HepG2 (cell line): Measurements from ENCODE around the gene USB1. TPM values are rescaled to one million over a fixed set of nuclear protein-coding genes. Genes with fewer than 3 reads are reported as not detected.

Experiments
- ATAC-seq: fragments of 200-7000 bp; cut with Tn5 transposase; 3 replicates; pipeline ENCODE4 v1.9.1; 2020; ENCODE audit warnings: mild to moderate bottlenecking, moderate library complexity
- BruUV-seq: library from RNA; stranded (reverse); fragments of 400-500 nt; replicated peaks from 2 replicates; lab custom pipeline; 2021; lab: Mats Ljungman, UMichigan
- CTCF ChIA-PET: fragments of 300-600 bp; formaldehyde crosslinking; extraction: SDS; loops from one replicate; lab custom pipeline; 2021; ENCODE audit warnings: low total read pairs, inconsistent platforms, low intra/inter-chr PET ratio; lab: Yijun Ruan, JAX
- POLR2A ChIA-PET: fragments of 350-600 bp; sonication (Branson Sonifier 250); formaldehyde crosslinking; loops from one replicate; lab custom pipeline; 2020; ENCODE audit warnings: antibody characterized with exemption, inconsistent platforms; lab: Yijun Ruan, JAX
- DNase-seq: peaks from one replicate; pipeline ENCODE4 v3.0.0-alpha.2; 2015; ENCODE audit warnings: low spot score
- FAIRE-seq: peaks from 3 replicates; lab custom pipeline; 2011; peaks lifted over from hg19 to GRCh38; lab: Jason Lieb, UNC
- H2AFZ ChIP-seq: one replicate; pipeline ENCODE4 v1.6.1; 2011; ENCODE audit warnings: low read length, inconsistent platforms
- H3K27ac ChIP-seq: fragments of 300-600 bp; 3 replicates; pipeline ENCODE4 v1.8.0; 2011; ENCODE audit warnings: mixed run types, mild to moderate bottlenecking, mixed read lengths, low read length, inconsistent platforms; ENCODE audit not compliant: insufficient read depth; ENCODE audit errors: extremely low read length
- H3K27me3 ChIP-seq, 2 experiments: fragments of 200-600 bp in 1 of 2; 2 replicates in 1 of 2; 3 replicates in 1 of 2; pipeline versions ENCODE4 v1.6.0 to v1.8.0; 2011; ENCODE audit warnings: low read length in 2 of 2, mild to moderate bottlenecking in 2 of 2, moderate library complexity in 2 of 2, inconsistent platforms in 1 of 2; ENCODE audit not compliant: insufficient read depth in 2 of 2, control insufficient read depth in 1 of 2
- H3K36me3 ChIP-seq, 2 experiments: fragments of 200-600 bp in 1 of 2; replicated peaks in 1 of 2; 2 replicates in 1 of 2; 3 replicates in 1 of 2; pipeline versions ENCODE4 v1.5.1 to v1.8.0; 2011; ENCODE audit warnings: low read length in 2 of 2, inconsistent platforms in 1 of 2; ENCODE audit not compliant: insufficient read depth in 2 of 2, control insufficient read depth in 1 of 2
- H3K4me1 ChIP-seq: 2 replicates; pipeline ENCODE4 v1.5.1; 2012; ENCODE audit warnings: low read length, inconsistent platforms; ENCODE audit not compliant: insufficient read depth
- H3K4me2 ChIP-seq: 2 replicates; pipeline ENCODE4 v1.6.0; 2011; ENCODE audit warnings: low read depth, low read length, inconsistent platforms
- H3K4me3 ChIP-seq, 3 experiments: fragments of 200-600 bp in 1 of 3; sonication (generic), shearing (Covaris generic) in 1 of 3; replicated peaks in 1 of 3; 2 replicates each; pipeline ENCODE4 v1.5.1; 2011 to 2016; ENCODE audit warnings: low read length in 3 of 3, inconsistent platforms in 2 of 3, low read depth in 2 of 3, mild to moderate bottlenecking in 2 of 3, control low read depth in 1 of 3, mixed read lengths in 1 of 3; ENCODE audit not compliant: insufficient read depth in 1 of 3
- H3K79me2 ChIP-seq: one replicate; pipeline ENCODE4 v1.6.1; 2011; ENCODE audit warnings: low read length, inconsistent platforms; ENCODE audit not compliant: insufficient read depth
- H3K9ac ChIP-seq: 2 replicates; pipeline ENCODE4 v1.6.0; 2011; ENCODE audit warnings: mild to moderate bottlenecking, low read depth, low read length, inconsistent platforms; ENCODE audit not compliant: insufficient read depth
- H3K9me3 ChIP-seq: 2 replicates; pipeline ENCODE4 v1.5.1; 2012; ENCODE audit warnings: mild to moderate bottlenecking, low read length
- H4K20me1 ChIP-seq: 2 replicates; pipeline ENCODE4 v1.6.0; 2011; ENCODE audit warnings: inconsistent platforms, mild to moderate bottlenecking, low read length, moderate library complexity; ENCODE audit not compliant: insufficient read depth
- FOXP1 ChIP-seq, 2 experiments: fragments of 450-650 bp in 1 of 2; IDR thresholded peaks; 2 replicates each; pipeline ENCODE4 v1.6.1; 2017 to 2018; ENCODE audit warnings: antibody characterized with exemption in 1 of 2
- HDAC1 ChIP-seq: sonication (generic); formaldehyde crosslinking; IDR thresholded peaks from 2 replicates; pipeline ENCODE4 v1.5.1; 2020; ENCODE audit warnings: mild to moderate bottlenecking, missing genetic modification reagents
- MIER3 ChIP-seq: IDR thresholded peaks from 2 replicates; pipeline ENCODE4 v1.6.1; 2016; ENCODE audit warnings: missing compliant biosample characterization, borderline replicate concordance
- MYC ChIP-seq: sonication (generic); formaldehyde crosslinking; IDR thresholded peaks from 2 replicates; pipeline ENCODE4 v1.9.0; 2021; ENCODE audit warnings: missing genetic modification reagents, borderline replicate concordance
- PITX1 ChIP-seq: sonication (generic); formaldehyde crosslinking; IDR thresholded peaks from 2 replicates; pipeline ENCODE4 v1.5.1; 2020; ENCODE audit warnings: mild to moderate bottlenecking, missing genetic modification reagents
- PRPF4 ChIP-seq: fragments of 200-400 bp; formaldehyde crosslinking; IDR thresholded peaks from 2 replicates; pipeline ENCODE4 v1.6.1; 2016; ENCODE audit warnings: low read length, low read depth; ENCODE audit not compliant: poor library complexity, severe bottlenecking
- TEAD2 ChIP-seq: sonication (generic); formaldehyde crosslinking; IDR thresholded peaks from 2 replicates; pipeline ENCODE4 v1.9.0; 2021; ENCODE audit warnings: missing genetic modification reagents
- ZBTB3 ChIP-seq: sonication (generic); formaldehyde crosslinking; IDR thresholded peaks from 2 replicates; pipeline ENCODE4 v1.4.0; 2020; ENCODE audit warnings: low read depth, mild to moderate bottlenecking, moderate library complexity, missing genetic modification reagents, borderline replicate concordance
- ZNF20 ChIP-seq: sonication (generic); formaldehyde crosslinking; IDR thresholded peaks from 2 replicates; pipeline ENCODE4 v1.4.0; 2020; ENCODE audit warnings: mild to moderate bottlenecking, moderate library complexity, missing genetic modification reagents
- ZNF414 ChIP-seq: sonication (generic); formaldehyde crosslinking; IDR thresholded peaks from 2 replicates; pipeline ENCODE4 v1.5.0; 2020; ENCODE audit warnings: missing genetic modification reagents
- ZNF451 ChIP-seq: sonication (generic); formaldehyde crosslinking; IDR thresholded peaks from 2 replicates; pipeline ENCODE4 v1.5.0; 2020; ENCODE audit warnings: mild to moderate bottlenecking, missing genetic modification reagents
- ZNF460 ChIP-seq: sonication (generic); formaldehyde crosslinking; IDR thresholded peaks from 2 replicates; pipeline ENCODE4 v1.5.1; 2020; ENCODE audit warnings: missing genetic modification reagents, mild to moderate bottlenecking, borderline replicate concordance
- WGBS: methylation state at CpG from one replicate; pipeline ENCODE4 v1.1.6; 2017; ENCODE audit warnings: low lambda C conversion rate; 5-methylcytosine and 5-hydroxymethylcytosine counted together
- in situ Hi-C: cut with HindIII; loops from 2 replicates; pipeline ENCODE4 v1.10.0; 2017; ENCODE audit warnings: low pct_unique_long_range_greater_than_20kb; ENCODE audit not compliant: extremely low pct_ligation_motif_present
- intact Hi-C: fragments of 100-400 bp; cut with micrococcal nuclease; formaldehyde crosslinking; loops from one replicate; pipeline ENCODE4 v1.10.0; 2022; ENCODE audit not compliant: unreplicated experiment
- polyA plus RNA-seq, 8 experiments: library from polyadenylated mRNA; depleted of rRNA in 3 of 8; stranded (reverse) in 7 of 8; unstranded in 1 of 8; fragments of >200 nt; fragmentation: Illumina TruSeq in 4 of 8; extraction: Trizol in 4 of 8; gene quantifications; 2 replicates each; pipeline versions ENCODE4 v1.2.1 to v1.2.3, GENCODE V29; 2011 to 2016; ENCODE audit warnings: low read depth in 4 of 8, missing spikeins in 1 of 8, mixed read lengths in 1 of 8; ENCODE audit not compliant: insufficient read depth in 1 of 8
- total RNA-seq, 5 experiments: library from RNA; depleted of rRNA; stranded (reverse); fragments of >200 nt; fragmentation: Illumina TruSeq; extraction: Trizol; gene quantifications; 2 replicates each; pipeline ENCODE4 v1.2.3, GENCODE V29; 2016; ENCODE audit warnings: low read depth in 1 of 5
- TF ChIP-seq, protein P1 (sequence below): sonication (generic); formaldehyde crosslinking; IDR thresholded peaks from 2 replicates; pipeline ENCODE4 v1.8.1; 2023; ENCODE audit warnings: mild to moderate bottlenecking, missing genetic modification reagents, borderline replicate concordance
- TF ChIP-seq, protein P2 (sequence below): fragments of 450-650 bp; IDR thresholded peaks from 2 replicates; pipeline ENCODE4 v1.6.1; 2017

USB1 gene
- total and polyA plus RNA-seq, 2 of the 13 experiments (the other 11 are each of a cell fraction or from before 2014, with no cell fraction given), result 16.7 to 65.4 TPM

- TF ChIP-seq, protein P1, sequence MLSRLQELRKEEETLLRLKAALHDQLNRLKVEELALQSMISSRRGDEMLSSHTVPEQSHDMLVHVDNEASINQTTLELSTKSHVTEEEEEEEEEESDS, result no peak
- no peak for TF ChIP-seq ZNF460 (CRISPR knock-in tag)
- no peak for TF ChIP-seq ZNF414
- no peak for TF ChIP-seq HDAC1 (CRISPR knock-in tag)
- TF ChIP-seq PRPF4, result no peak
- TF ChIP-seq ZBTB3 (CRISPR knock-in tag), result no peak
- TF ChIP-seq, protein P2, sequence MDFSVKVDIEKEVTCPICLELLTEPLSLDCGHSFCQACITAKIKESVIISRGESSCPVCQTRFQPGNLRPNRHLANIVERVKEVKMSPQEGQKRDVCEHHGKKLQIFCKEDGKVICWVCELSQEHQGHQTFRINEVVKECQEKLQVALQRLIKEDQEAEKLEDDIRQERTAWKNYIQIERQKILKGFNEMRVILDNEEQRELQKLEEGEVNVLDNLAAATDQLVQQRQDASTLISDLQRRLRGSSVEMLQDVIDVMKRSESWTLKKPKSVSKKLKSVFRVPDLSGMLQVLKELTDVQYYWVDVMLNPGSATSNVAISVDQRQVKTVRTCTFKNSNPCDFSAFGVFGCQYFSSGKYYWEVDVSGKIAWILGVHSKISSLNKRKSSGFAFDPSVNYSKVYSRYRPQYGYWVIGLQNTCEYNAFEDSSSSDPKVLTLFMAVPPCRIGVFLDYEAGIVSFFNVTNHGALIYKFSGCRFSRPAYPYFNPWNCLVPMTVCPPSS, result no peak
These were observed 22.1 kb upstream of the USB1 start (continued) for GRCh38 chr16:57979006-57979585.

DNA sequence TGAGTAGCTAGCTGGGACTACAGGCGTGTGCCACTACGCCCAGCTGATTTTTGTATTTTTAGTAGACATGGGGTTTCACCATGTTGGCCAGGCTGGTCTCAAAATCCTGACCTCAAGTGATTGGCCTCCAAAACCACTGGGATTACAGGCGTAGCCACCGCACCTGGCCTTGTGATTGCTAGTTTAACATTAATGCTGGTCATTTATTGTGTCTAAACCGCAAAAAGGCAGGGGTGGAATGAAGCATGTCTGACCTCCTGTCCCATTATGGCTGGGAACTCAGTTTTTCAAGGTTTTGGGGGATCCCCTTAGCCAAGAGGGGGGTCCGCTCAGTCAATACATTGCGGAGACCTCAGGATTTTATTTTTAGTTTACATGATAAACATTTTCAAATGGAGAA lies 19.6 kb upstream of the USB1 start:
- H3K9me3 ChIP-seq, result no peaks in the 10 kb centered on the region
- no peak overlapping the region for H3K9ac ChIP-seq
- H3K36me3 ChIP-seq, result no peaks in the 10 kb centered on the region
- no peak overlapping the region for H3K4me2 ChIP-seq
- no peak for FAIRE-seq
- ChIA-PET POLR2A (no interaction called here), CTCF (no interaction called here)
- peaks cover 3 to 31% of the 10 kb centered on the region in 2 experiments; a peak in 4 of 5 replicates for H3K27me3 ChIP-seq
- in situ Hi-C loops, result no loop called here
- intact Hi-C loops, result no loop called here
- no peak overlapping the region for H2AFZ ChIP-seq
- H4K20me1 ChIP-seq, result no peaks in the 10 kb centered on the region
- peaks cover 25% of the 10 kb centered on the region for H3K4me1 ChIP-seq
- no peaks in the 10 kb centered on the region for H3K79me2 ChIP-seq
- no TSS peak for BruUV-seq
- TF ChIP-seq FOXP1 (IDR thresholded peaks at IDR 0.05) (no peak), FOXP1 (CRISPR knock-in tag; IDR thresholded peaks at IDR 0.05) (no peak), ZNF20 (CRISPR knock-in tag) (no peak), MIER3 (CRISPR knock-in tag) (no peak), PITX1 (no peak), MYC (CRISPR knock-in tag) (no peak), ZNF451 (CRISPR knock-in tag) (no peak), TEAD2 (no peak)
- ATAC-seq, result no peak
- H3K4me3 ChIP-seq, result no peak overlapping the region
- no peak overlapping the region for H3K27ac ChIP-seq
- WGBS, result 79% methylated on average over 7 of the region's 7 CpGs
- no peak for DNase-seq
